ENCODE data around the gene GSTCD.
"Not testable (repeated sequence)": the region's sequence is repeated elsewhere in the genome, so short reads cannot be mapped to it uniquely, and the experiment has no call there.

GSTCD gene

GRCh38 chr4:105715692-105716278, 7.2 kb downstream of the GSTCD start:
- no peak for DNase-seq

GRCh38 chr4:105719204-105719603, 10.6 kb downstream of the GSTCD start:
- DNase-seq = no peak

GRCh38 chr4:105725623-105726022, 17.0 kb downstream of the GSTCD start:
- no peak for DNase-seq

- DNase-seq = not testable (repeated sequence)
Measured at GRCh38 chr4:105729895-105730294, 21.3 kb downstream of the GSTCD start.

- DNase-seq = not testable (repeated sequence)
Measured at GRCh38 chr4:105735217-105735616, 26.6 kb downstream of the GSTCD start.

- no peak for DNase-seq
Measured at GRCh38 chr4:105741548-105741947, 33.0 kb downstream of the GSTCD start.

- DNase-seq = no peak
Measured at GRCh38 chr4:105748222-105748621, 39.6 kb downstream of the GSTCD start.

GRCh38 chr4:105751718-105752299, 43.2 kb downstream of the GSTCD start:
- DNase-seq = no peak

- DNase-seq = no peak
Measured at GRCh38 chr4:105753361-105753760, 44.8 kb downstream of the GSTCD start.

GRCh38 chr4:105755375-105755774, 46.8 kb downstream of the GSTCD start:
- no peak for DNase-seq

GRCh38 chr4:105758958-105759357, 50.4 kb downstream of the GSTCD start:
- DNase-seq = no peak

GRCh38 chr4:105765690-105766407, 57.3 kb downstream of the GSTCD start:
- DNase-seq = no peak

- no peak for DNase-seq
Measured at GRCh38 chr4:105767579-105767978, 59.0 kb downstream of the GSTCD start.

GRCh38 chr4:105770524-105770923, 61.9 kb downstream of the GSTCD start:
- DNase-seq = not testable (repeated sequence)

GRCh38 chr4:105772065-105772464, 63.5 kb downstream of the GSTCD start:
- not testable (repeated sequence) for DNase-seq

GRCh38 chr4:105775760-105776415, 67.3 kb downstream of the GSTCD start:
- DNase-seq = not testable (repeated sequence)

- no peak for DNase-seq
Measured at GRCh38 chr4:105780176-105780575, 71.6 kb downstream of the GSTCD start.

- no peak for DNase-seq
Measured at GRCh38 chr4:105784761-105785160, 76.2 kb downstream of the GSTCD start.

- no peak for DNase-seq
Measured at GRCh38 chr4:105785792-105786191, 77.2 kb downstream of the GSTCD start.

- DNase-seq = no peak
Measured at GRCh38 chr4:105786748-105787147, 78.2 kb downstream of the GSTCD start.

GRCh38 chr4:105797225-105797624, 88.6 kb downstream of the GSTCD start:
- DNase-seq = no peak

- no peak for DNase-seq
Measured at GRCh38 chr4:105805501-105806120, 97.0 kb downstream of the GSTCD start.

- DNase-seq = no peak
Measured at GRCh38 chr4:105807496-105807895, 98.9 kb downstream of the GSTCD start.
